ENCODE results near the gene TANGO6.

Gene TANGO6

DNA sequence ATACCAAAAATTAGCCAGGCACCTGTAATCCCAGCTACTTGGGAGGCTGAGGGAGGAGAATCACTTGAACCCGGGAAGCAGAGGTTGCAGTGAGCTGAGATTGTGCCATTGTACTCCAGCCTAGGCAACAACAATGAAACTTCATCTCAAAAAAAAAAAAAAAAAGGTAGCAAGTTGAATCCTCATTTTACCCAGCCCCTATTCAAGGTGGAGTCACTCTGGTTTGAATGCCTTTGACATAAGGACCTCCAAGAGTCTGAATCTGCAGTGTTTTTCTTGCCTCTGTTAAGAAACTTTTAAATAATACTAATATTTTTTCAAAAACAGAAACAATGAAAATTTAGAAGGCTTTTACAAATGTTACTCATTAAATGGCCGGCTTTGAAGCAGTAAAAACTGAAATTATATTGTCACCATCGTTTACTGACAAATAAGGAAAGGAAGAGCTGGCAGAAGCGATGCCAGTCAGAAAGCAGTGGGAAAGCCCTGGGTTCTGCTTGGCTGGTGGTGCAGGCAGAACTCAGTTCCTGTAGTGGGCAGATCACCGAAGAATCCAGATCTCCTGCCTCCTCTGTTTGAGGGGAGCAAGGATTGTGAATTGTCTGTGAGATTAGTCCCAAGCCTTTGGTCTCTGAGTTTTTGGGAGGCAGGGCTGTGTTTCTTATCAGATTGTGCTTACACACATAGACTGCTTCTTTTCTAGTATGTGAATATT, 162.5 kb downstream of the TANGO6 start:
- H3K27ac ChIP-seq (ENCODE audit: poor library complexity, severe bottlenecking), result no peak overlapping the region

GRCh38 chr16:69012906-69013305, 169.6 kb downstream of the TANGO6 start:
- no peak overlapping the region for H3K4me3 ChIP-seq (ENCODE audit: severe bottlenecking)
- TF ChIP-seq CTCF (IDR thresholded peaks at IDR 0.05; ENCODE audit: poor library complexity, severe bottlenecking), result no peak
- no peaks in the 10 kb centered on the region for H3K9me3 ChIP-seq (ENCODE audit: severe bottlenecking)
- H3K36me3 ChIP-seq (ENCODE audit: low read depth), result no peaks in the 10 kb centered on the region
- no peak overlapping the region for H3K27ac ChIP-seq (ENCODE audit: poor library complexity, severe bottlenecking)
- no peaks in the 10 kb centered on the region for H3K27me3 ChIP-seq (ENCODE audit: insufficient read depth, poor library complexity, severe bottlenecking)
- ATAC-seq (ENCODE audit: low read depth) (no peak), DNase-seq (ENCODE audit: low spot score) (no peak)
- H3K4me1 ChIP-seq (ENCODE audit: insufficient read depth, poor library complexity, severe bottlenecking), result peaks cover 13% of the 10 kb centered on the region

More for the DNA sequence above, 162.5 kb downstream of the TANGO6 start:
- H3K9me3 ChIP-seq (ENCODE audit: severe bottlenecking), result peaks cover 13% of the 10 kb centered on the region
- no peak for TF ChIP-seq CTCF (IDR thresholded peaks at IDR 0.05; ENCODE audit: poor library complexity, severe bottlenecking)
- no peak overlapping the region for H3K4me3 ChIP-seq (ENCODE audit: severe bottlenecking)
- DNase-seq (ENCODE audit: low spot score) (no peak), ATAC-seq (ENCODE audit: low read depth) (no peak)
- H3K36me3 ChIP-seq (ENCODE audit: low read depth), result no peaks in the 10 kb centered on the region
- H3K4me1 ChIP-seq (ENCODE audit: insufficient read depth, poor library complexity, severe bottlenecking), result no peaks in the 10 kb centered on the region
- H3K27me3 ChIP-seq (ENCODE audit: insufficient read depth, poor library complexity, severe bottlenecking), result no peaks in the 10 kb centered on the region

DNA sequence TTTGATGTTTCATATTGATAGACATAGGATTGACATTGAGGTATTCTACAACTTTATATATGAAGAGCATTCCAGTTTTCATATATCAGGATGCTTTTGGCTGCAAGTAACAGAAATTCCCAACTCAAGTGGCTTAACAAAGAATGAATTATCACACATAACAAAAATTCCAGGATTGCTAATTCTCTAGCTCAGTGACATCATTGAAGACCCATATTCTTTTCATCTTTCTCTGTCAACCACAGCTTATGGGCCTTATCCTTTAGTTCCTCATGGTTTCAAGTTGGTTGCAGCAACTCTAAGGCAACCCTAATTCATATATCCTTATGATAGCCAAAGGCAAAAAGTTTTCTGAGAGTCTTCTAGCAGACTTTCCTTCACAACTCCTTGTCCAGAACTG, 170.7 kb downstream of the TANGO6 start:
- no peaks in the 10 kb centered on the region for H3K9me3 ChIP-seq (ENCODE audit: severe bottlenecking)
- no peak overlapping the region for H3K27ac ChIP-seq (ENCODE audit: poor library complexity, severe bottlenecking)
- no peaks in the 10 kb centered on the region for H3K27me3 ChIP-seq (ENCODE audit: insufficient read depth, poor library complexity, severe bottlenecking)
- no peak for DNase-seq (ENCODE audit: low spot score)
- H3K36me3 ChIP-seq (ENCODE audit: low read depth), result no peaks in the 10 kb centered on the region
- no peak for TF ChIP-seq CTCF (IDR thresholded peaks at IDR 0.05; ENCODE audit: poor library complexity, severe bottlenecking)
- no peak for ATAC-seq (ENCODE audit: low read depth)
- H3K4me3 ChIP-seq (ENCODE audit: severe bottlenecking), result no peak overlapping the region
- peaks cover 13% of the 10 kb centered on the region for H3K4me1 ChIP-seq (ENCODE audit: insufficient read depth, poor library complexity, severe bottlenecking)

GRCh38 chr16:69014811-69015210, 171.5 kb downstream of the TANGO6 start:
- no peak overlapping the region for H3K4me3 ChIP-seq (ENCODE audit: severe bottlenecking)
- TF ChIP-seq CTCF (IDR thresholded peaks at IDR 0.05; ENCODE audit: poor library complexity, severe bottlenecking), result no peak
- ATAC-seq (ENCODE audit: low read depth) (no peak), DNase-seq (ENCODE audit: low spot score) (no peak)
- no peaks in the 10 kb centered on the region for H3K36me3 ChIP-seq (ENCODE audit: low read depth)
- no peaks in the 10 kb centered on the region for H3K9me3 ChIP-seq (ENCODE audit: severe bottlenecking)
- H3K27me3 ChIP-seq (ENCODE audit: insufficient read depth, poor library complexity, severe bottlenecking), result no peaks in the 10 kb centered on the region
- H3K27ac ChIP-seq (ENCODE audit: poor library complexity, severe bottlenecking), result no peak overlapping the region
- peaks cover 15% of the 10 kb centered on the region for H3K4me1 ChIP-seq (ENCODE audit: insufficient read depth, poor library complexity, severe bottlenecking)
